Measurements from ENCODE around the gene SNX2.
"Not testable (repeated sequence)": the region's sequence is repeated elsewhere in the genome, so short reads cannot be mapped to it uniquely, and the experiment has no call there.

Gene SNX2

GRCh38 chr5:122774861-122775549 lies at the start of gene SNX2:
Gene SNX2 (plus strand): TSS chr5:122775080. CDS start chr5:122775104, 24 bp downstream.
- in situ Hi-C loops (cut with MboI; ENCODE audit: low sequenced_read_pairs): no loop called here

- in situ Hi-C loops (cut with MboI; ENCODE audit: low sequenced_read_pairs): no loop called here
These were observed 47.8 kb upstream of the SNX2 start for GRCh38 chr5:122727112-122727541.

GRCh38 chr5:122730037-122730436 lies 44.8 kb upstream of the SNX2 start:
- in situ Hi-C loops (cut with MboI; ENCODE audit: low sequenced_read_pairs): no loop called here

- in situ Hi-C loops (cut with MboI; ENCODE audit: low sequenced_read_pairs): no loop called here
These were observed 44.4 kb upstream of the SNX2 start for GRCh38 chr5:122730456-122730855.

GRCh38 chr5:122736086-122736845 lies 38.6 kb upstream of the SNX2 start:
- in situ Hi-C loops (cut with MboI; ENCODE audit: low sequenced_read_pairs): no loop called here

GRCh38 chr5:122738088-122738487 lies 36.8 kb upstream of the SNX2 start:
- in situ Hi-C loops (cut with MboI; ENCODE audit: low sequenced_read_pairs): no loop called here

- in situ Hi-C loops (cut with MboI; ENCODE audit: low sequenced_read_pairs): no loop called here
These were observed 33.2 kb upstream of the SNX2 start for GRCh38 chr5:122741681-122742080.

GRCh38 chr5:122743261-122743660 lies 31.6 kb upstream of the SNX2 start:
- in situ Hi-C loops (cut with MboI; ENCODE audit: low sequenced_read_pairs): no loop called here

- in situ Hi-C loops (cut with MboI; ENCODE audit: low sequenced_read_pairs): no loop called here
These were observed 29.3 kb upstream of the SNX2 start for GRCh38 chr5:122745597-122745996.

- in situ Hi-C loops (cut with MboI; ENCODE audit: low sequenced_read_pairs): no loop called here
These were observed 25.0 kb upstream of the SNX2 start for GRCh38 chr5:122749886-122750285.

GRCh38 chr5:122751293-122751782 lies 23.5 kb upstream of the SNX2 start:
- in situ Hi-C loops (cut with MboI; ENCODE audit: low sequenced_read_pairs): no loop called here

- in situ Hi-C loops (cut with MboI; ENCODE audit: low sequenced_read_pairs): no loop called here
These were observed 21.4 kb upstream of the SNX2 start for GRCh38 chr5:122753500-122753899.

GRCh38 chr5:122755783-122756182 lies 19.1 kb upstream of the SNX2 start:
- in situ Hi-C loops (cut with MboI; ENCODE audit: low sequenced_read_pairs): no loop called here

GRCh38 chr5:122756264-122756911 lies 18.5 kb upstream of the SNX2 start:
- in situ Hi-C loops (cut with MboI; ENCODE audit: low sequenced_read_pairs): no loop called here

- in situ Hi-C loops (cut with MboI; ENCODE audit: low sequenced_read_pairs): no loop called here
These were observed 17.6 kb upstream of the SNX2 start for GRCh38 chr5:122757285-122757684.

GRCh38 chr5:122759241-122760070 lies 15.4 kb upstream of the SNX2 start:
- in situ Hi-C loops (cut with MboI; ENCODE audit: low sequenced_read_pairs): no loop called here

GRCh38 chr5:122760236-122760635 lies 14.6 kb upstream of the SNX2 start:
- in situ Hi-C loops (cut with MboI; ENCODE audit: low sequenced_read_pairs): no loop called here

- in situ Hi-C loops (cut with MboI; ENCODE audit: low sequenced_read_pairs): no loop called here
These were observed 13.8 kb upstream of the SNX2 start for GRCh38 chr5:122761115-122761514.

- in situ Hi-C loops (cut with MboI; ENCODE audit: low sequenced_read_pairs): not testable (repeated sequence)
These were observed 13.0 kb upstream of the SNX2 start for GRCh38 chr5:122761896-122762295.

GRCh38 chr5:122766130-122766529 lies 8.8 kb upstream of the SNX2 start:
- in situ Hi-C loops (cut with MboI; ENCODE audit: low sequenced_read_pairs): no loop called here

- in situ Hi-C loops (cut with MboI; ENCODE audit: low sequenced_read_pairs): no loop called here
These were observed 4.4 kb upstream of the SNX2 start for GRCh38 chr5:122770477-122770876.

Data from HL-60/S4 treated with retinoic acid at 250 ng/mL for 4 days and 3 days (cell line).